CD4-positive, alpha-beta memory T cell (primary cell): ENCODE measurements around the gene GBP2. TPM values are rescaled to one million over a fixed set of nuclear protein-coding genes. Genes with fewer than 3 reads are reported as not detected.

Experiments
- polyA plus RNA-seq, 2 donors: library from polyadenylated mRNA; unstranded; fragments of 300-500 nt; fragmentation: Illumina TruSeq; gene quantifications; one replicate each; pipeline ENCODE4 v1.2.3, GENCODE V29; 2021
- total RNA-seq, 2 experiments: library from RNA; stranded (reverse); gene quantifications; one replicate each; pipeline ENCODE4 v1.2.3, GENCODE V29; 2021

The GBP2 gene
- total and polyA plus RNA-seq, 4 experiments from 2014 or later: 109 to 199 (median 157) TPM

Other genes with a start within 250 kb of the GBP2 start
- gene GTF2B, start 234.5 kb downstream of the GBP2 start, total RNA-seq: 10 to 100 TPM; 43.9 to 48.3 TPM
- 10 to 100 TPM; 50.2 to 68.5 TPM for gene GTF2B, start 234.5 kb downstream of the GBP2 start, polyA plus RNA-seq
- 10 to 100 TPM; 30.6 to 30.7 TPM for gene KYAT3, start 133.5 kb downstream of the GBP2 start, total RNA-seq
- 10 to 100 TPM; 23.1 to 30.8 TPM for gene KYAT3, start 133.5 kb downstream of the GBP2 start, polyA plus RNA-seq
- gene RBMXL1, start 133.5 kb downstream of the GBP2 start, total RNA-seq: 10 to 100 TPM; 24.7 to 25.1 TPM
- 10 to 100 TPM in 1 of 2 donors, 1 to 10 TPM in 1; 5.3 to 12.0 TPM for gene RBMXL1, start 133.5 kb downstream of the GBP2 start, polyA plus RNA-seq
- gene GBP3, start 103.2 kb downstream of the GBP2 start, total RNA-seq: 10 to 100 TPM; 51.8 to 54.1 TPM
- 10 to 100 TPM in 1 of 2 donors, 1 to 10 TPM in 1; 6.4 to 10.2 TPM for gene GBP3, start 103.2 kb downstream of the GBP2 start, polyA plus RNA-seq
- gene GBP1, start 60.9 kb downstream of the GBP2 start, total RNA-seq: 10 to 100 TPM; 74.1 to 74.2 TPM
- 10 to 100 TPM; 54.3 to 66.0 TPM for gene GBP1, start 60.9 kb downstream of the GBP2 start, polyA plus RNA-seq
- under 1 TPM; 0.17 TPM for gene GBP7, start 49.9 kb upstream of the GBP2 start, total RNA-seq
- not detected for gene GBP7, start 49.9 kb upstream of the GBP2 start, polyA plus RNA-seq
- gene GBP4, start 72.8 kb upstream of the GBP2 start, total RNA-seq: 10 to 100 TPM; 48.5 to 49.5 TPM
- gene GBP4, start 72.8 kb upstream of the GBP2 start, polyA plus RNA-seq: 10 to 100 TPM; 36.8 to 54.3 TPM
- 10 to 100 TPM; 76.3 to 79.2 TPM for gene GBP5, start 146.7 kb upstream of the GBP2 start, total RNA-seq
- 100 to 1,000 TPM in 1 of 2 donors, 10 to 100 TPM in 1; 37.9 to 124 TPM for gene GBP5, start 146.7 kb upstream of the GBP2 start, polyA plus RNA-seq
- under 1 TPM; 0.17 to 0.23 TPM for gene GBP6, start 237.9 kb upstream of the GBP2 start, total RNA-seq
- under 1 TPM; 0.17 to 0.30 TPM for gene GBP6, start 237.9 kb upstream of the GBP2 start, polyA plus RNA-seq